IPS-18c (cell line): ENCODE measurements around the gene E2F7.

Experiments used
- H3K4me3 ChIP-seq: 2 replicates; pipeline ENCODE4 v1.7.0; 2013; ENCODE audit warnings: low read depth, mild to moderate bottlenecking, low read length, moderate library complexity; ENCODE audit not compliant: insufficient read depth
- H3K9me3 ChIP-seq: one replicate; pipeline ENCODE4 v1.6.1; 2013; ENCODE audit warnings: mild to moderate bottlenecking, low read length, moderate library complexity; ENCODE audit not compliant: control insufficient read depth, insufficient read depth

Gene E2F7

GRCh38 chr12:77042833-77043232 lies 22.5 kb downstream of the E2F7 start:
- Histone ChIP-seq H3K4me3 (no peak overlapping the region), H3K9me3 (no peaks in the 10 kb centered on the region)

DNA sequence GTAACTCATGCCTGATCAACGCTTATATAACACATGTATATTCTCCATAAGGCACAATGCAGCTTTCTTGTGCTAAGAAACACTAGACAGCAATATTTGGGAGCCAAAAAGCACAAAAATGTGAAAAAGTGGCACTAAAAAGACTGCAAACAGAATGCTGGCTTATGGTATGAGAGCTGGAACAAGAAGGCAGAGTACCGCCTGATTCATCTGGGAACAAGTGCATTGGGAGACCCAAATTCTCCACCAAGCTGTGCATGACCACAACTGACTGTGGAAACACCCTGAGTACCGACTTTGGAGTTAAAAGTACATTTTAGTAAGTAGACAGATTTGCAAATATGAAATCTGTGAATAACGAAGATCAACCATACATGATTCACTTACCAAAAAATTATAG lies 25.1 kb downstream of the E2F7 start:
- no peaks in the 10 kb centered on the region for H3K9me3 ChIP-seq
- H3K4me3 ChIP-seq = no peak overlapping the region

- no peak overlapping the region for H3K4me3 ChIP-seq
- H3K9me3 ChIP-seq = no peaks in the 10 kb centered on the region
Measured at GRCh38 chr12:77035226-77035625, 30.1 kb downstream of the E2F7 start.

DNA sequence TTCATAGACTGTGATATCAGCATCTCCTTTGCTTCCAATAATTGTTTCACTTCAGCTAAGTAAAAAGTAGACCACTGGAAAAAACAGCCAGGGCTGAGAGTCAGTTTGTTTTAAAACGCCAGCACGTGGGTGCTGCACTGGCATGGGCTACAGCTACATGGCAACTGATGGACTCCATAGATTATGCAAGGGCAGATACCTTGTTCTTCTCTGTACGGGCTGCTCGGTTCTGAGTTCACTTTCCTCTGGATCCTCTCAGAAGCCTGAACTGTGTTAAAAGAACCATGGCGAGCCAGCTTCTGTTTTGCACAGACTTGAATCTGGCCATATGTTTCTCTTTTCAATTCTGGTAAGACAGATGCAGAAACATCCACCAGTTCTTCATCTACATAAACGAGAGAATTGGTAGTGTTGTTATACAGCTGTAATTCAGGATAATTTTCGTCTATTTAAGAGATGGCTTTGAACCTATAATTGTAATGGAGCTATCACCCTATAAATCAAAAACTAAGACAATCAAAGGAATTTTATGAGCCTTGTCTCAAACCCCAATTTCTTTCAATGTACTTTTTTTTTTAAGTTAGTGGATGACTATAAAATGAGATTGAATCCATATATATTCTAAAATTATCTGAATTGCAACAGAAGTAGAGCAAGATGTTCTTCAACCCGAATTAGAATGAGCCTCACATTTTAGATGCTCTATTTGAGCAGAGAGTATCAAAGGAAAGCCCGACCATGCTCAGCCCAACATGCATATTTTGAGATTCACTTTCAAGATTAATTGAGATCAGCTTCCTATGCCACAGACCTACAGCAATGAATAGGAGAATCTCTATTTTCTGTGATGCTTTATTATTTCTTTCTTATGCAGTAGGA lies 31.5 kb downstream of the E2F7 start:
- H3K9me3 ChIP-seq = no peaks in the 10 kb centered on the region
- no peak overlapping the region for H3K4me3 ChIP-seq

DNA sequence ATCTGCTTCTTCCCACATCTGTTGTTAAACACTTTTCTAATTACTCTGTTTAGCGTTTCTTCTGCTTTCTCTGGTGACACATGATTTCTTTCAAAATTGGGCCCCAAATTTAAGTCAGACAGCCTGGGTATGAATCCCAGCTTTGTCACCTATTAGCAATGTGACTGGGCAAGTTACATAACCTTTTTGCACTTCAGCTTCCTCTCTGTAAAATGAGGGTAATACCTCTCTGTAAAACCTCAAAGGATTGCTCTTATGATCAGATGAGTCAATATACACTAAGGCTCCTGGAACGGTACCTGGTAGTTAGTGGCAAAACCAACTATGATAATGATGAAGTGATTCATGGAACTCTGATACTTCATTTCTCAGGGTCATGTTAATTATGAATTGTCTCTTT lies 33.0 kb downstream of the E2F7 start:
- Histone ChIP-seq H3K9me3 (no peaks in the 10 kb centered on the region), H3K4me3 (no peak overlapping the region)

GRCh38 chr12:77031745-77032144 lies 33.6 kb downstream of the E2F7 start:
- no peaks in the 10 kb centered on the region for H3K9me3 ChIP-seq

GRCh38 chr12:77025782-77026314 lies 39.5 kb downstream of the E2F7 start:
- Histone ChIP-seq H3K9me3 (no peaks in the 10 kb centered on the region), H3K4me3 (no peak overlapping the region)

More at GRCh38 chr12:77031745-77032144, 33.6 kb downstream of the E2F7 start:
- no peak overlapping the region for H3K4me3 ChIP-seq

DNA sequence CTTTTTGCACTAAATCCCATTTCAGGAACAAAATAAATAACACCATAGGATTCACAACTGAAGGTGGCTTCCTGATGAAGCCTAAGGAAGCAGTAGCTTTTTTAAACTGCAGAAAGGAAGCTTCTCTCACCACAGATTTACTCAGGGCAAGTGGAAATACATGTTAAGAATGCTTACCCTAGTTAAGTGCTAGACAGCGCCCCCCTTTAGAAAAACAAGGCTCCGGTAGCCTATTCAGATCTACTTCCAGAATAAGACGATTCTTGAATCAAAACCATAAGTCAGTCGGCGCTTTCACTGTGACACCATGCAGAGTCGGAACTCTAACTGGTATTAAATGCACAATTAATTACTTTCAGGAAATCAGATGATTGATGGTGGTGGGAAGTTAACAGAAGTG lies 41.9 kb downstream of the E2F7 start:
- no peak overlapping the region for H3K4me3 ChIP-seq
- no peaks in the 10 kb centered on the region for H3K9me3 ChIP-seq

DNA sequence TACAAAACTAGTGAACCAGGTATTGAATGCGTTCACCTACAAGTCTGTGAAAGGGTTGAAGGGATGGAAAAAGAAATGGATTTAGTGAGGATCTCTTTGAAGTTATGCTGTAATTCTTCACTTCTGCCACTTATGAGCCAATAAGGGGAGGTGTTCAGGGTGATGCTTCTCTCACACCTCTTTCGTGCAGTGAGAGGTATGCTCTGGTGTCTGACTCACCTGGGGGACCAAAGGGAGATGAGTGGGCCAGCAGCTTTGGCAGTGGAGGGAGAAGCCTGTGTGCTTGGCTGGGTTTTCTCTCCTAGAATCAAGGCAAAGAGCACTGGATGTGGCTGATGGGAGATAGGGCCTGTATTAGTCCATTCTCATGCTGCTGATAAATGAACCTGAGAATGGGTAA lies 45.4 kb downstream of the E2F7 start:
- Histone ChIP-seq H3K9me3 (no peaks in the 10 kb centered on the region), H3K4me3 (no peak overlapping the region)

DNA sequence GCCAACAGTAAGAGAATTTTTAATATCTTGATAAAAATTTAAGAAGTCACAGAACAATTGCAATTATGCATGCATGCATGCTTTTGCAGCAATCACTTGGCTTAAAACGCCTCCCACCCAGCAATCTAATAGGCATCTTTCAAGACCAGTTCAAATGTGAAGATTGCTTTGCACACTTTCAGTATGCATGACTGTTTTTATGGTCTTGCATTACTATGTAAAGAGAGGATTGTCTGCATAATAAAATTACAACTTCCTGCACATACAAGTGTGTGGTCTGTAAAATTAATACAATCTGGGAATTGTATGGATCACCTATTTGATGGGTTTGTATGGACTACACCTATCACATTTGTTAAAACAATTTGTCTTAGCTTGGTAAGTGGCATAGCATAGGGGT lies 48.8 kb downstream of the E2F7 start:
- Histone ChIP-seq H3K4me3 (no peak overlapping the region), H3K9me3 (no peaks in the 10 kb centered on the region)

GRCh38 chr12:77013091-77013490 lies 52.3 kb downstream of the E2F7 start:
- no peaks in the 10 kb centered on the region for H3K9me3 ChIP-seq
- H3K4me3 ChIP-seq = no peak overlapping the region

DNA sequence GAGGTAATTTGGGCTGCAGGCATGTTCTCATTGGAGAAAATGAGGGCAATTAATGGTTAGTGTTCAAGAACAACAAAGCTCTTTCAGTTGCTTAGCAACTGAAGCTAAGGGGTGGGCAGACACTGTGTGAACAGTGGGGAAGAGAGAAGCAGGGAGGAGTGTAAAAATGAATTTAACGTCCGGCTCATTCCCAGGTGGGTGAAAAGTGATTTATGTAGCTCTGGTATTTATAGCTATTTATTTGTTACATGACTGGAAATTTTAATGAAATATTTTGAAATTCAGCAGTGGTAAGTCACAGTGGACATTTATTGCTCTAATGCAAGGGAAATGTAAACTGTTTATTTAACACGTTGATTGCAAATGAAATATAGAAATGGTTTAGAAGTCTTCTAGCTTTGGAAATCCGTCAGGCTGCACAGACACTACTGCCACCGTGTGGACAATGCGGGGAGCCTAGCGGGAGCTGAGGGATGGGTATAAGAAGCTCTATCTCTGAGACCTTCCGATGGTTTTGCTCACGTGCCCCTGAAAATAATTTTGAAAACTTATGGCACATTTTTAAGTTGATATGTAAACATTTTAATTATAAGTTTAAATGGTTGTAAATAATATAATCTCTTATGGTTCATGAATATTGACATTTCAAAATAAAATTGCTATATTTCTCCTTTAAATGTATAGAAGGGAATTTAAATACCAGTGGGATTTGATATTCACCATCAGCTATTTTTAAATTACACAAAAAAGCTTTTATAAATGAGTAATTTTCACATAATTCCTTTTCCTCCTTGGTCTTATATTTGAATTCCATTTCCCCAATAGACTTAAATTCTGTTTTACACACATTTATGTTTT lies 54.4 kb downstream of the E2F7 start:
- no peak overlapping the region for H3K4me3 ChIP-seq
- no peaks in the 10 kb centered on the region for H3K9me3 ChIP-seq

- H3K9me3 ChIP-seq = no peaks in the 10 kb centered on the region
- no peak overlapping the region for H3K4me3 ChIP-seq
Measured at GRCh38 chr12:77007476-77007875, 57.9 kb downstream of the E2F7 start.

DNA sequence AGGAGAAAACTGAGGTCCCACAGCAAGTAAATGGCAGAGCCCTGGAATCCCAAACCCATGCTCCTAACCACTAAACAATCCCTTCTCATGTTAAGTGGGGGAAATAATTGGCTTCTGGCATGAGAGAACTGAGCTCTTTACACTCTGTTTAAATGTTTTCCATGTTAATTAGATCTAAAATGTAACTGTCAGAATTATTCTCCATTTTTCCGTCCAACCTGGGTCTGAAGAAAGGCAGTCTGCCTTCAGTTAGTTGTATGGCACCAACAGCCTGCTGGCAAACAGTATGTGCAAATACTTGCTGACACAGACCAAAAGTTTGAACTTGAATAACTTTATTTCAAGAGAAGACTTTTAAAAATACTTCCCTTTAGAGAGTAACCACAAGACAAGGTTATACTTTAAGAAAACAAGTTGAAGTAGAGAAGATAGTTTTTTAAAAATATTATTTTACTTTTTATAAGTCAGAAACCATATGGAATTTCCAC lies 59.7 kb downstream of the E2F7 start:
- no peak overlapping the region for H3K4me3 ChIP-seq

DNA sequence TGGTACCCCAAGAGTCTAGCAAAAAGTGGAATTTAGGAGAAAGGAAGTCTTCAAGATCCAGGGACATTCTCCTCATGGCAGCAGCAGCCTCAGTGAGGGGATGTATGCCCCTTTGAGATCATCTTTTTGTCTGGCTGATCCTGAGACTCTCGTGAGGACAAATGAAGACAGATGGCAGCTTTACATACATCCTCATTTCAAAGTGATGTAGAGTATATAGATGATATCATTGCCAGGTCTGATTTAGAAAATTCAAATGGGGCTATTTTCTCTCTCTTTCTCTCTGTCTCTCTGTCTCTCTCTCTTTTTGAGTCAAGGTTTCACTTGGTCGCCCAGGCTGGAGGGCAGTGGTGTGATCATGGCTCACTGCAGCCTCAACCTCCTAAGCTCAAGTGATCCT lies 61.5 kb downstream of the E2F7 start:
- Histone ChIP-seq H3K4me3 (no peak overlapping the region), H3K9me3 (no peaks in the 10 kb centered on the region)

More for the DNA sequence above, 59.7 kb downstream of the E2F7 start:
- no peaks in the 10 kb centered on the region for H3K9me3 ChIP-seq

DNA sequence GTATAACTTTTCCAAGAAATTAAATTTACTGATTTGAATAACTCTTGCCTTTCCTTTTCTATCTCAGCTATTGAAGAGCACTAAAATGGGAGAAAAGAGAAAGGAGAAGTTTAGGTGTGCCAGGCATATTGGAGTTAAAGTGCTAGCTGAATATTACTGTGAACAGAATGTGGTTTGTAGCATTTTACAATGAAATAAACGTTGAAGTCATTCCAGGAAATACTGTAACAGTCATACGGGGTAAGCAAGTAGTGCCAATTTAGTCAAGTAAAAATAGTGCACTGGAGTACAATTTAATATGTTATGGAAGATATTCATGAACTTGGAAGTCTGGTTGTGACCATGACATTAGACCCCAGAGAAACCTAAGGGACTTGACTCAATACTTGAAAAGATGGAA lies 62.1 kb downstream of the E2F7 start:
- Histone ChIP-seq H3K4me3 (no peak overlapping the region), H3K9me3 (no peaks in the 10 kb centered on the region)

- Histone ChIP-seq H3K9me3 (no peaks in the 10 kb centered on the region), H3K4me3 (no peak overlapping the region)
Measured at GRCh38 chr12:77002382-77002781, 63.0 kb downstream of the E2F7 start.

DNA sequence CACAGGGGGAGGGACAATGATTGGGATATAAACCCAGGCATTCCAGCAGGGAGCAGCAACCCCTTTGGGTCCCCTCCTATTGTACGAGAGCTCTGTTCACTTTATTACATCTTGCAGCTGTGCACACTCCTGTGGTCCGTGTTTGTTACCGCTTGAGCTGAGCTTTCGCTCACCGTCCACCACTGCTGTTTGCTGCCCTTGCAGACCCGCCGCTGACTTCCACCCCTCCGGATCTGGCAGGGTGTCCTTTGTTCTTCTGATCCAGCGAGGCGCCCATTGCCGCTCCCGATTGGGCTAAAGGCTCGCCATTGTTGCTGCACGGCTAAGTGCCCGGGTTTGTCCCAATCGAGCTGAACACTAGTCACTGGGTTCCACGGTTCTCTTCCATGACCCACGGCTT lies 64.1 kb downstream of the E2F7 start:
- no peaks in the 10 kb centered on the region for H3K9me3 ChIP-seq
- H3K4me3 ChIP-seq = no peak overlapping the region
